CD4-positive, alpha-beta T cell (primary cell): ENCODE data around the gene TWF2. TPM values are rescaled to one million over a fixed set of nuclear protein-coding genes. Genes with fewer than 3 reads are reported as not detected.
"Not testable (repeated sequence)": the region's sequence is repeated elsewhere in the genome, so short reads cannot be mapped to it uniquely, and the experiment has no call there.

Experiments used
- ATAC-seq: fragments of 200-7000 bp; cut with Tn5 transposase; one replicate; pipeline ENCODE4 v1.10.0; 2022; ENCODE audit warnings: mild to moderate bottlenecking; ENCODE audit not compliant: poor library complexity
- CTCF ChIA-PET: fragments of 350-600 bp; sonication (Branson Sonifier 250); formaldehyde crosslinking; loops from one replicate; lab custom pipeline; 2021; ENCODE audit warnings: antibody characterized with exemption, inconsistent platforms; lab: Charles Lee
- POLR2A ChIA-PET: fragments of 350-600 bp; sonication (Branson Sonifier 250); formaldehyde crosslinking; loops from one replicate; lab custom pipeline; 2021; ENCODE audit warnings: antibody characterized with exemption, inconsistent platforms; lab: Charles Lee
- DNase-seq, 14 experiments: peaks; one replicate each; pipeline ENCODE4 v3.0.0-alpha.2; 2013 to 2020; ENCODE audit warnings: mixed read lengths in 2 of 14
- H3K27ac ChIP-seq, 2 donors: one replicate each; pipeline versions ENCODE4 v1.5.1 to v1.7.0; 2013; ENCODE audit warnings: low read length in 2 of 2, low read depth in 1 of 2, mild to moderate bottlenecking in 1 of 2
- H3K27me3 ChIP-seq, 2 experiments: 1 replicate in 1 of 2; 2 replicates in 1 of 2; pipeline versions ENCODE4 v1.6.1 to v1.7.0; 2013; ENCODE audit warnings: low read length in 2 of 2, control low read depth in 1 of 2, mild to moderate bottlenecking in 1 of 2, moderate library complexity in 1 of 2; ENCODE audit not compliant: insufficient read depth in 2 of 2, control insufficient read depth in 1 of 2
- H3K36me3 ChIP-seq: one replicate; pipeline ENCODE4 v1.6.1; 2013; ENCODE audit warnings: low read length, control low read depth; ENCODE audit not compliant: insufficient read depth
- H3K4me1 ChIP-seq: one replicate; pipeline ENCODE4 v1.6.1; 2013; ENCODE audit warnings: low read length, control low read depth; ENCODE audit not compliant: insufficient read depth
- H3K4me3 ChIP-seq: one replicate; pipeline ENCODE4 v1.5.1; 2013; ENCODE audit warnings: mild to moderate bottlenecking, low read length, moderate library complexity
- H3K9me3 ChIP-seq, 2 experiments: 1 replicate in 1 of 2; 2 replicates in 1 of 2; pipeline versions ENCODE4 v1.6.1 to v1.7.0; 2013; ENCODE audit warnings: low read length in 2 of 2, mild to moderate bottlenecking in 2 of 2, control low read depth in 1 of 2, moderate library complexity in 1 of 2; ENCODE audit not compliant: control insufficient read depth in 1 of 2, insufficient read depth in 1 of 2
- H3K27ac Mint-ChIP-seq: one replicate; pipeline ENCODE4 v1.8.0; 2020; ENCODE audit warnings: mixed read lengths
- H3K27me3 Mint-ChIP-seq: one replicate; pipeline ENCODE4 v1.8.0; 2021; ENCODE audit warnings: mixed read lengths
- H3K36me3 Mint-ChIP-seq: one replicate; pipeline ENCODE4 v1.8.0; 2021; ENCODE audit warnings: low read depth, mixed read lengths
- H3K4me1 Mint-ChIP-seq: one replicate; pipeline ENCODE4 v1.8.0; 2021; ENCODE audit warnings: low read depth, mixed read lengths
- H3K4me3 Mint-ChIP-seq: one replicate; pipeline ENCODE4 v1.8.0; 2020; ENCODE audit warnings: mild to moderate bottlenecking, mixed read lengths
- H3K9me3 Mint-ChIP-seq: one replicate; pipeline ENCODE4 v1.8.0; 2020; ENCODE audit warnings: mixed read lengths
- intact Hi-C, 2 experiments: fragments of 100-400 bp; cut with DNase I in 1 of 2; cut with micrococcal nuclease in 1 of 2; formaldehyde crosslinking; loops; one replicate each; pipeline versions ENCODE4 v1.15.1 to v1.9.0; 2023 to 2025; cut with DNase I, micrococcal nuclease
- total RNA-seq, 174 experiments: library from RNA in 2 of 174; stranded (reverse) in 2 of 174; gene quantifications; one replicate each; pipeline ENCODE4 v1.2.3 and lab custom pipeline; 2021 to 2026
- TF ChIP-seq, protein P1 (sequence below): fragments of 200-600 bp; IDR thresholded peaks from one replicate; pipeline ENCODE4 v1.8.0; 2022; ENCODE audit warnings: antibody characterized with exemption, mild to moderate bottlenecking

The TWF2 gene
- total RNA-seq, 2 experiments from 2014 or later: 17.4 to 21.7 TPM

DNA sequence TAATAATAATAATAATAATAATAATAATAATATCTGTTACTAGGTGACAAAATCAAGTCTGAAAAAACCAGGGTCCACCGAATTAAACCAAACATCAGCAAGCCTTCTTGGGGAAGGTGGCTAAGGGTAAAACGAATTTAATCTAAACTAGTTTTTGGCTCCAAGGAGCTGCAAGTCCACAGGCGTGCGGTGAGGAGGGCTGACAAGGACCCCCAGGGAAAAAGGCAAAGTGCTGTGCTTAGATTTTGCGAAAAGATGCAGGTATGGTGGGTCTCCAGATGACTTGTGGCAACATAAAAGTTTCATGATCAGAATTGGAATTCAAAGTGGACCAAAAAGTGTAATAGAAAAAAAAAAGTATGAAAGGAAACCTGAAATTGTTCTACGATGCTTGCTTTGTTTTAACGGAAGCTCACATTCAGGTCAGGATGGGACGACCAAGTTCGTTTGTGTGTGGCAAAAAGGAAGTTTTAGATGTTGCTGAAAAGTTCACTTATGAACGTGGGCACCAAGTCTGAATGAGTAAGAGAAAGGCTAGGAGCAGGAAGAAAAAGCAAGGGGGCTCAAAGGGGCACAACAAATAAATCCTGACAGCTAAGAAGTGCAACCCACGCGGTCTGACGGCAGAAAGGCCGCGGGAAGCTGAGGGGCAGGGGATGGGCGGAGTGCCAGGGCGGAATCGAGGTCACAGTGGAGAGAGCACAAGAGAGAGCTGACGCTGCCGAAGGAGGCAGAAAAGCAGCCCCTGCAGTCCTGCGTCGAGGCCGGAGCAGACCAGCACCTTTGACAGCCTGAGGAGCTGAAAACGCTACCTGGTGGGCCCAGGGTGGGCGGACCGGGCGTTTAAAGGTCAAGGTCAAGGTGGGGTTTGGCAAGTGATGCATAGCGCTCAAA, 38.4 kb upstream of the TWF2 start:
- DNase-seq (peak; percentile 45 to 84 (median 62)), ATAC-seq (peak; percentile 13)
- Histone ChIP-seq H3K36me3 (peaks cover 17% of the 10 kb centered on the region), H3K4me3 (peak overlapping the region; percentile 98), H3K27ac (peak overlapping the region; percentile 92 to 94), H3K4me1 (peaks cover 58% of the 10 kb centered on the region), H3K9me3 (no peaks in the 10 kb centered on the region), H3K27me3 (no peaks in the 10 kb centered on the region)
- TF ChIP-seq, protein P1, sequence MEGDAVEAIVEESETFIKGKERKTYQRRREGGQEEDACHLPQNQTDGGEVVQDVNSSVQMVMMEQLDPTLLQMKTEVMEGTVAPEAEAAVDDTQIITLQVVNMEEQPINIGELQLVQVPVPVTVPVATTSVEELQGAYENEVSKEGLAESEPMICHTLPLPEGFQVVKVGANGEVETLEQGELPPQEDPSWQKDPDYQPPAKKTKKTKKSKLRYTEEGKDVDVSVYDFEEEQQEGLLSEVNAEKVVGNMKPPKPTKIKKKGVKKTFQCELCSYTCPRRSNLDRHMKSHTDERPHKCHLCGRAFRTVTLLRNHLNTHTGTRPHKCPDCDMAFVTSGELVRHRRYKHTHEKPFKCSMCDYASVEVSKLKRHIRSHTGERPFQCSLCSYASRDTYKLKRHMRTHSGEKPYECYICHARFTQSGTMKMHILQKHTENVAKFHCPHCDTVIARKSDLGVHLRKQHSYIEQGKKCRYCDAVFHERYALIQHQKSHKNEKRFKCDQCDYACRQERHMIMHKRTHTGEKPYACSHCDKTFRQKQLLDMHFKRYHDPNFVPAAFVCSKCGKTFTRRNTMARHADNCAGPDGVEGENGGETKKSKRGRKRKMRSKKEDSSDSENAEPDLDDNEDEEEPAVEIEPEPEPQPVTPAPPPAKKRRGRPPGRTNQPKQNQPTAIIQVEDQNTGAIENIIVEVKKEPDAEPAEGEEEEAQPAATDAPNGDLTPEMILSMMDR: no peak
- intact Hi-C loops: loop anchor here (1.0 to 10.0 kb wide), 2 partner anchors 38 to 57 kb away; partner anchors contain the start of gene TWF2 (in 1 of the 2)
- no peaks in the 10 kb centered on the region for H3K9me3 Mint-ChIP-seq
- CTCF ChIA-PET: interaction anchor here (0.7 to 8.3 kb wide), 9 partner anchors 11 to 62 kb away, joined by 3 to 62 read pairs (median 16); partner anchors contain the start of gene GLYCTK
- POLR2A ChIA-PET: interaction anchor here (0.6 to 11.9 kb wide), 14 partner anchors 7 to 221 kb away, joined by 3 to 538 read pairs (median 15); partner anchors contain the start of genes DUSP7, GLYCTK, POC1A and PPM1M
- peak overlapping the region; percentile 89 for H3K4me3 Mint-ChIP-seq
- H3K4me1 Mint-ChIP-seq: peaks cover 74% of the 10 kb centered on the region
- H3K36me3 Mint-ChIP-seq: peaks cover 56% of the 10 kb centered on the region
- peak overlapping the region; percentile 92 for H3K27ac Mint-ChIP-seq
- H3K27me3 Mint-ChIP-seq: no peaks in the 10 kb centered on the region

DNA sequence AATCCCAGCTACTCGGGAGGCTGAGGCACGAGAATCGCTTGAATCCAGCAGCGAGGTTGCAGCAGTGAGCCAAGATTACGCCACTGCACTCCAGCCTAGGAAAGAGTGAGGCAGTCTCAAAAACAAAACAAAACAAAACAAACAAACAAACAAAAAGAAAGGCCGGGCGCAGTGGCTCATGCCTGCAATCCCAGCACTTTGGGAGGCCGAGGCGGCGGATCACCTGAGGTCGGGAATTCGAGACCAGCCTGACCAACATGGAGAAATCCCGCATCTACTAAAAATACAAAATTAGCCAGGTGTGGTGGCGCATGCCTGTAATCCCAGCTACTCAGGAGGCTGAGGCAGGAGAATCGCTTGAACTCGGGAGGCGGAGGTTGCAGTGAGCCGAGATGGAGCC, 35.8 kb upstream of the TWF2 start:
- H3K27me3 Mint-ChIP-seq, DNase-seq, ATAC-seq, H3K9me3 ChIP-seq, H3K9me3 Mint-ChIP-seq, CTCF ChIA-PET, H3K27me3 ChIP-seq: not testable (repeated sequence)
- Histone ChIP-seq H3K36me3 (peaks cover 31% of the 10 kb centered on the region), H3K4me3 (peak overlapping the region; percentile 98), H3K4me1 (peaks cover 55% of the 10 kb centered on the region), H3K27ac (peak overlapping the region; percentile 58 to 70)
- intact Hi-C loops: loop anchor here in 1 of 2 experiments (10.0 kb wide), 1 partner anchor 60 kb away; no protein-coding TSS in a partner anchor
- peaks cover 80% of the 10 kb centered on the region for H3K36me3 Mint-ChIP-seq
- peak overlapping the region; percentile 89 for H3K4me3 Mint-ChIP-seq
- peak overlapping the region; percentile 92 for H3K27ac Mint-ChIP-seq
- H3K4me1 Mint-ChIP-seq: peaks cover 79% of the 10 kb centered on the region
- POLR2A ChIA-PET: interaction anchor here (0.6 to 11.9 kb wide), 3 partner anchors 12 to 45 kb away, joined by 3 to 538 read pairs (median 3); partner anchors contain the start of gene PPM1M

DNA sequence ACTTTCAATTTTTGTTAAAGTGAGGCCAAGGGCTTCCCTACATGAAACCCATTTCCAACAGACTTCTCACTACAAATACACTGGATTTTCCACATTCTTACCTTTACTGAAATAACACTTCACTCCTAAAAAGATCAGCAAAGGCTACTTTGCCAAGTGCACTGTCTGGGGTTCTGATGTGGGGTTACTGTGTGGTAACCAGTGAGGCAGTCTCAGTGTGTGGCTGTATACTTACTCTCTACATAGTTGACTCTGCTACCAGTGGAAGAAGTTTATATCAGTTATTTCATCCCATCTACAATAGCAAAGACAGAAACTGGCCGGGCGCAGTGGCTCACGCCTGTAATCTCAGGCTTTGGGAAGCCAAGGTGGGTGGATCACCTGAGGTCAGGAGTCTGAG, 33.9 kb upstream of the TWF2 start:
- H3K36me3 ChIP-seq: peaks cover 48% of the 10 kb centered on the region
- TF ChIP-seq, protein P1: no peak
- DNase-seq (peak in 1 of 14 experiments; percentile 39), ATAC-seq (peak; percentile 24)
- H3K27ac ChIP-seq: peak overlapping the region; percentile 70 to 75
- no peaks in the 10 kb centered on the region for H3K9me3 ChIP-seq
- CTCF ChIA-PET: interaction anchor here (1.0 to 4.0 kb wide), 5 partner anchors 19 to 52 kb away, joined by 3 to 27 read pairs (median 5); no protein-coding TSS in a partner anchor
- no peaks in the 10 kb centered on the region for H3K27me3 ChIP-seq
- H3K4me3 Mint-ChIP-seq: peak overlapping the region; percentile 89
- intact Hi-C loops: loop anchor here in 1 of 2 experiments (10.0 kb wide), 1 partner anchor 62 kb away; no protein-coding TSS in a partner anchor
- peaks cover 61% of the 10 kb centered on the region for H3K4me1 ChIP-seq
- no peaks in the 10 kb centered on the region for H3K9me3 Mint-ChIP-seq
- peak overlapping the region; percentile 98 for H3K4me3 ChIP-seq
- POLR2A ChIA-PET: interaction anchor here (1.0 to 5.9 kb wide), 8 partner anchors 9 to 34 kb away, joined by 4 to 131 read pairs (median 18); partner anchors contain the start of genes GLYCTK, PPM1M and TWF2
- H3K4me1 Mint-ChIP-seq: peaks cover 82% of the 10 kb centered on the region
- no peaks in the 10 kb centered on the region for H3K27me3 Mint-ChIP-seq
- peaks cover 90% of the 10 kb centered on the region for H3K36me3 Mint-ChIP-seq
- peak overlapping the region; percentile 92 for H3K27ac Mint-ChIP-seq

DNA sequence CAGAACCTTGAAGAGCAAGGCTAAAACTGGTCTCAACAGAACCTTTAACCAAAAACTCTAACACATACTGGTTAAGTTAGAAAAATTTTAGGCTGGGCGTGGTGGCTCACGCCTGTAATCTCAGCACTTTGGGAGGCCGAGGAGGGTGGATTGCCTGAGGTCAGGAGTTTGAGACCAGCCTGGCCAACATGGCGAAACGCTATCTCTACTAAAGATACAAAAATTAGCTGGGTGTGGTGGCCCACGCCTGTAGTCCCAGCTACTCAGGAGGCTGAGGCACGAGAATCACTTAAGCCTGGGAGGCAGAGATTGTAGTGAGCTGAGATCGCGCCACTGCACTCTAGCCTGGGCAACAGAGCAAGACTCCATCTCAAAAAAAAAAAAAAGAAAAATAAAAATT, 33.2 kb upstream of the TWF2 start:
- not testable (repeated sequence) for ATAC-seq, DNase-seq, H3K9me3 Mint-ChIP-seq, H3K27me3 ChIP-seq, H3K27me3 Mint-ChIP-seq, H3K9me3 ChIP-seq
- H3K4me1 Mint-ChIP-seq: peaks cover 84% of the 10 kb centered on the region
- H3K27ac Mint-ChIP-seq: peak overlapping the region; percentile 92
- peak overlapping the region; percentile 87 for H3K4me3 Mint-ChIP-seq
- ChIA-PET CTCF (interaction anchor here (0.8 to 4.0 kb wide), 8 partner anchors 19 to 67 kb away, joined by 3 to 27 read pairs (median 5); partner anchors contain the start of gene PPM1M), POLR2A (interaction anchor here (1.0 to 5.9 kb wide), 8 partner anchors 9 to 33 kb away, joined by 4 to 131 read pairs (median 18); partner anchors contain the start of genes GLYCTK, PPM1M and TWF2)
- Histone ChIP-seq H3K27ac (peak overlapping the region; percentile 70 to 75), H3K4me3 (peak overlapping the region; percentile 98), H3K4me1 (peaks cover 62% of the 10 kb centered on the region), H3K36me3 (peaks cover 54% of the 10 kb centered on the region)
- peaks cover 91% of the 10 kb centered on the region for H3K36me3 Mint-ChIP-seq
- intact Hi-C loops: loop anchor here in 1 of 2 experiments (10.0 kb wide), 1 partner anchor 63 kb away; no protein-coding TSS in a partner anchor
